Caco-2 (cell line): Measurements from ENCODE around the gene EGFR. TPM values are rescaled to one million over a fixed set of nuclear protein-coding genes. Genes with fewer than 3 reads are reported as not detected.

Source experiments
- BruUV-seq: library from RNA; stranded (reverse); fragments of 400-500 nt; replicated peaks from 2 replicates; lab custom pipeline; 2021; lab: Mats Ljungman, UMichigan
- CTCF ChIA-PET: fragments of 300-600 bp; sonication (Branson Sonifier 250); formaldehyde crosslinking; loops from one replicate; lab custom pipeline; 2022; ENCODE audit warnings: antibody characterized with exemption; lab: Charles Lee
- POLR2A ChIA-PET: fragments of 300-600 bp; sonication (Branson Sonifier 250); formaldehyde crosslinking; loops from one replicate; lab custom pipeline; 2022; ENCODE audit warnings: antibody characterized with exemption; lab: Charles Lee
- DNase-seq, 2 experiments: peaks; one replicate each; pipeline versions ENCODE4 v3.0.0 to v3.0.0-alpha.2; 2020 to 2022
- H3K27me3 ChIP-seq: replicated peaks from 2 replicates; pipeline ENCODE4 v1.6.0; 2011; ENCODE audit warnings: low read length; ENCODE audit not compliant: control insufficient read depth, insufficient read depth
- H3K36me3 ChIP-seq: 2 replicates; pipeline ENCODE4 v1.5.1; 2011; ENCODE audit warnings: low read length; ENCODE audit not compliant: control insufficient read depth, insufficient read depth
- H3K4me1 ChIP-seq: fragments of 250-450 bp; sonication (Bioruptor Pico); 2 replicates; pipeline ENCODE4 v1.5.1; 2020; ENCODE audit warnings: mild to moderate bottlenecking
- H3K4me3 ChIP-seq: 2 replicates; pipeline ENCODE4 v1.5.1; 2011; ENCODE audit warnings: low read depth, mild to moderate bottlenecking, control low read depth, low read length
- H3K9me3 ChIP-seq: fragments of 250-450 bp; sonication (Bioruptor Pico); 2 replicates; pipeline ENCODE4 v1.5.1; 2020; ENCODE audit warnings: mild to moderate bottlenecking, moderate library complexity
- H3K27ac Mint-ChIP-seq: one replicate; pipeline ENCODE4 v1.8.0; 2022; ENCODE audit warnings: mixed read lengths; ENCODE audit not compliant: unreplicated experiment
- H3K27me3 Mint-ChIP-seq: one replicate; pipeline ENCODE4 v1.8.0; 2022; ENCODE audit warnings: mixed read lengths; ENCODE audit not compliant: insufficient read depth, unreplicated experiment
- H3K36me3 Mint-ChIP-seq: one replicate; pipeline ENCODE4 v1.8.0; 2022; ENCODE audit warnings: mild to moderate bottlenecking, mixed read lengths; ENCODE audit not compliant: insufficient read depth, unreplicated experiment
- H3K4me1 Mint-ChIP-seq: one replicate; pipeline ENCODE4 v1.8.0; 2022; ENCODE audit warnings: low read depth, mixed read lengths; ENCODE audit not compliant: unreplicated experiment
- H3K4me3 Mint-ChIP-seq: one replicate; pipeline ENCODE4 v1.8.0; 2022; ENCODE audit warnings: mild to moderate bottlenecking, moderate library complexity, mixed read lengths; ENCODE audit not compliant: unreplicated experiment
- H3K9me3 Mint-ChIP-seq: one replicate; pipeline ENCODE4 v1.8.0; 2022; ENCODE audit warnings: mixed read lengths; ENCODE audit not compliant: unreplicated experiment
- CTCF ChIP-seq, 2 experiments: fragments of 200-600 bp in 1 of 2; IDR thresholded peaks; 1 replicate in 1 of 2; 2 replicates in 1 of 2; pipeline versions ENCODE4 v1.5.1 to v1.8.0; 2011 to 2022; ENCODE audit warnings: antibody characterized with exemption in 1 of 2, control low read depth in 1 of 2, inconsistent platforms in 1 of 2, low read depth in 1 of 2, low read length in 1 of 2, mild to moderate bottlenecking in 1 of 2, moderate library complexity in 1 of 2; ENCODE audit not compliant: insufficient read depth in 1 of 2, severe bottlenecking in 1 of 2, unreplicated experiment in 1 of 2
- intact Hi-C: fragments of 100-400 bp; cut with micrococcal nuclease; formaldehyde crosslinking; loops from one replicate; pipeline ENCODE4 v1.10.0; 2022; ENCODE audit not compliant: unreplicated experiment
- total RNA-seq: library from RNA; stranded (reverse); gene quantifications from 2 replicates; pipeline ENCODE4 v1.2.3, GENCODE V29; 2022

The EGFR gene
- total RNA-seq, 1 experiment from 2014 or later: 60.1 TPM

GRCh38 chr7:55212838-55213237 lies 194.0 kb downstream of the EGFR start:
- no peak overlapping the region for H3K4me3 Mint-ChIP-seq
- no peak overlapping the region for H3K27ac Mint-ChIP-seq
- Histone ChIP-seq H3K36me3 (no peaks in the 10 kb centered on the region), H3K9me3 (no peaks in the 10 kb centered on the region), H3K27me3 (no peaks in the 10 kb centered on the region), H3K4me3 (no peak overlapping the region), H3K4me1 (peaks cover 11% of the 10 kb centered on the region; the same call in 1 of the 2 replicates)
- TF ChIP-seq CTCF (IDR thresholded peaks at IDR 0.05; ENCODE audit: insufficient read depth in 1 of 2, low read depth in 1 of 2, low read length in 1 of 2, severe bottlenecking in 1 of 2, unreplicated experiment in 1 of 2): no peak
- H3K4me1 Mint-ChIP-seq: peaks cover 10% of the 10 kb centered on the region
- H3K27me3 Mint-ChIP-seq: no peaks in the 10 kb centered on the region
- BruUV-seq: no TSS peak
- peaks cover 5% of the 10 kb centered on the region for H3K36me3 Mint-ChIP-seq
- no peaks in the 10 kb centered on the region for H3K9me3 Mint-ChIP-seq
- POLR2A ChIA-PET: no interaction called here
- intact Hi-C loops: no loop called here
- CTCF ChIA-PET: interaction anchor here (1.0 kb wide), 1 partner anchor 42 kb away, joined by 3 read pairs; no protein-coding TSS in a partner anchor
- no peak for DNase-seq

- H3K36me3 ChIP-seq: no peaks in the 10 kb centered on the region
- no peaks in the 10 kb centered on the region for H3K27me3 ChIP-seq
- POLR2A ChIA-PET: no interaction called here
- no peaks in the 10 kb centered on the region for H3K9me3 ChIP-seq
- Mint-ChIP-seq H3K4me3 (no peak overlapping the region), H3K4me1 (peaks cover 3% of the 10 kb centered on the region), H3K27me3 (no peaks in the 10 kb centered on the region), H3K36me3 (no peaks in the 10 kb centered on the region), H3K27ac (no peak overlapping the region), H3K9me3 (no peaks in the 10 kb centered on the region)
- DNase-seq: no peak
- CTCF ChIA-PET: no interaction called here
- no peak overlapping the region for H3K4me3 ChIP-seq
- peaks cover 1% of the 10 kb centered on the region; the same call in 1 of the 2 replicates for H3K4me1 ChIP-seq
- intact Hi-C loops: no loop called here
- TF ChIP-seq CTCF (IDR thresholded peaks at IDR 0.05; ENCODE audit: insufficient read depth in 1 of 2, low read depth in 1 of 2, low read length in 1 of 2, severe bottlenecking in 1 of 2, unreplicated experiment in 1 of 2): no peak
- BruUV-seq: no TSS peak
These were observed 195.9 kb downstream of the EGFR start for GRCh38 chr7:55214707-55215106.

GRCh38 chr7:55223023-55223422 lies 204.2 kb downstream of the EGFR start:
- BruUV-seq: no TSS peak
- no peaks in the 10 kb centered on the region for H3K36me3 Mint-ChIP-seq
- POLR2A ChIA-PET: no interaction called here
- intact Hi-C loops: no loop called here
- Histone ChIP-seq H3K4me3 (no peak overlapping the region), H3K36me3 (no peaks in the 10 kb centered on the region), H3K27me3 (no peaks in the 10 kb centered on the region), H3K9me3 (no peaks in the 10 kb centered on the region; the same call in 1 of the 2 replicates), H3K4me1 (no peaks in the 10 kb centered on the region)
- no peaks in the 10 kb centered on the region for H3K4me1 Mint-ChIP-seq
- no peak overlapping the region for H3K27ac Mint-ChIP-seq
- CTCF ChIA-PET: no interaction called here
- no peak for DNase-seq
- TF ChIP-seq CTCF (IDR thresholded peaks at IDR 0.05; ENCODE audit: insufficient read depth in 1 of 2, low read depth in 1 of 2, low read length in 1 of 2, severe bottlenecking in 1 of 2, unreplicated experiment in 1 of 2): no peak
- H3K4me3 Mint-ChIP-seq: no peak overlapping the region
- no peaks in the 10 kb centered on the region for H3K27me3 Mint-ChIP-seq
- peaks cover 8% of the 10 kb centered on the region for H3K9me3 Mint-ChIP-seq
